ENCODE measurements around the gene LRRC1. TPM values are rescaled to one million over a fixed set of nuclear protein-coding genes. Genes with fewer than 3 reads are reported as not detected.

LRRC1 gene
- total and polyA plus RNA-seq, 2 donors (not counting 1 experiment from before 2014, with no cell fraction given), result 3.4 to 8.9 TPM

- Mint-ChIP-seq H3K27ac (no peak overlapping the region), H3K4me1 (no peaks in the 10 kb centered on the region), H3K4me3 (no peak overlapping the region), H3K27me3 (no peaks in the 10 kb centered on the region), H3K9me3 (ENCODE audit: insufficient read depth) (no peaks in the 10 kb centered on the region)
- ChIA-PET POLR2A (no interaction called here), CTCF (no interaction called here)
- Histone ChIP-seq H4K20me1 (ENCODE audit: control insufficient read depth, insufficient read depth, low read length, poor library complexity, severe bottlenecking) (no peaks in the 10 kb centered on the region), H3K9ac (ENCODE audit: low read length) (no peak overlapping the region), H3K4me3 (ENCODE audit: control extremely low read depth in 1 of 5, extremely low read depth in 1 of 5, insufficient read depth in 1 of 5, low read depth in 2 of 5, low read length in 4 of 5) (no peak overlapping the region), H3K9me3 (ENCODE audit: control extremely low read depth in 1 of 3, control insufficient read depth in 2 of 3, insufficient read depth in 1 of 3, low read length in 2 of 3) (no peaks in the 10 kb centered on the region), H3K27me3 (replicated peaks in 1 of 4; ENCODE audit: control extremely low read depth in 1 of 4, control insufficient read depth in 3 of 4, insufficient read depth in 4 of 4, low read length in 3 of 4) (no peaks in the 10 kb centered on the region), H3K36me3 (replicated peaks in 1 of 2; ENCODE audit: control extremely low read depth in 1 of 2, control insufficient read depth in 1 of 2, extremely low read depth in 1 of 2, insufficient read depth in 2 of 2, low read length in 1 of 2) (peaks cover 3 to 12% of the 10 kb centered on the region in 2 experiments), H3K27ac (ENCODE audit: low read length in 2 of 2) (no peak overlapping the region), H3K4me1 (ENCODE audit: control insufficient read depth in 2 of 2, insufficient read depth in 2 of 2, low read length in 2 of 2) (no peaks in the 10 kb centered on the region), H2AFZ (ENCODE audit: insufficient read depth, low read depth, low read length, poor library complexity, severe bottlenecking) (no peak overlapping the region), H3K4me2 (replicated peaks; ENCODE audit: low read depth, low read length, poor library complexity, severe bottlenecking) (no peak overlapping the region), H3K79me2 (ENCODE audit: control insufficient read depth, insufficient read depth, low read length) (no peaks in the 10 kb centered on the region)
- DNase-seq (no peak), ATAC-seq (ENCODE audit: low read depth) (no peak)
- WGBS (ENCODE audit: insufficient coverage), result no CpG with 5 or more reads among the region's 2 CpGs
- TF ChIP-seq, protein P1, sequence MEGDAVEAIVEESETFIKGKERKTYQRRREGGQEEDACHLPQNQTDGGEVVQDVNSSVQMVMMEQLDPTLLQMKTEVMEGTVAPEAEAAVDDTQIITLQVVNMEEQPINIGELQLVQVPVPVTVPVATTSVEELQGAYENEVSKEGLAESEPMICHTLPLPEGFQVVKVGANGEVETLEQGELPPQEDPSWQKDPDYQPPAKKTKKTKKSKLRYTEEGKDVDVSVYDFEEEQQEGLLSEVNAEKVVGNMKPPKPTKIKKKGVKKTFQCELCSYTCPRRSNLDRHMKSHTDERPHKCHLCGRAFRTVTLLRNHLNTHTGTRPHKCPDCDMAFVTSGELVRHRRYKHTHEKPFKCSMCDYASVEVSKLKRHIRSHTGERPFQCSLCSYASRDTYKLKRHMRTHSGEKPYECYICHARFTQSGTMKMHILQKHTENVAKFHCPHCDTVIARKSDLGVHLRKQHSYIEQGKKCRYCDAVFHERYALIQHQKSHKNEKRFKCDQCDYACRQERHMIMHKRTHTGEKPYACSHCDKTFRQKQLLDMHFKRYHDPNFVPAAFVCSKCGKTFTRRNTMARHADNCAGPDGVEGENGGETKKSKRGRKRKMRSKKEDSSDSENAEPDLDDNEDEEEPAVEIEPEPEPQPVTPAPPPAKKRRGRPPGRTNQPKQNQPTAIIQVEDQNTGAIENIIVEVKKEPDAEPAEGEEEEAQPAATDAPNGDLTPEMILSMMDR (IDR thresholded peaks at IDR 0.05), result no peak
- no peak for TF ChIP-seq EZH2 (IDR thresholded peaks at IDR 0.05; ENCODE audit: borderline replicate concordance, insufficient read depth, low read depth, low read length, poor library complexity, severe bottlenecking)
- intact Hi-C loops (cut with micrococcal nuclease), result no loop called here
These were observed 125.1 kb downstream of the LRRC1 start for GRCh38 chr6:53919881-53920360.

DNA sequence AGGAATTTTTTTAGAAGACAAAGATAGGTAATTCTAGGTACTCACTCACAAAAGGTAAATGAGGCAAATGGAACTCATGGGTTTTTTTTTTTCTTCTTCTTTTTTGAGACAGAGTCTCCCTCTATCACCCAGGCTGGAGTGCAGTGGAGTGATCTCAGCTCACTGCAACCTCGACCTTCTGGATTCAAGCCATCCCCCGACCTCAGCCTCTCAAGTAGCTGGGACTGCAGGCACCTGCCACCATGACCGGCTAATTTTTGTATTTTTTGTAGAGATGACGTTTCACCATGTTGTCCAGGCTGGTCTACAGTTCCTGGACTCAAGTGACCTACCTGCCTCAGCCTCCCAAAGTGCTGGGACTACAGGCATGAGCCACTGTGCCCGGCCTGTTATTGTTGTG, 126.1 kb downstream of the LRRC1 start:
- no peaks in the 10 kb centered on the region for H3K4me1 ChIP-seq (ENCODE audit: control insufficient read depth in 2 of 2, insufficient read depth in 2 of 2, low read length in 2 of 2)
- no peak overlapping the region for H3K9ac ChIP-seq (ENCODE audit: low read length)
- H3K27ac ChIP-seq (ENCODE audit: low read length in 2 of 2), result no peak overlapping the region
- ChIA-PET CTCF (no interaction called here), POLR2A (no interaction called here)
- Mint-ChIP-seq H3K4me3 (no peak overlapping the region), H3K27ac (no peak overlapping the region), H3K27me3 (no peaks in the 10 kb centered on the region), H3K9me3 (ENCODE audit: insufficient read depth) (no peaks in the 10 kb centered on the region), H3K4me1 (no peaks in the 10 kb centered on the region)
- H3K79me2 ChIP-seq (ENCODE audit: control insufficient read depth, insufficient read depth, low read length), result no peaks in the 10 kb centered on the region
- H3K9me3 ChIP-seq (ENCODE audit: control extremely low read depth in 1 of 3, control insufficient read depth in 2 of 3, insufficient read depth in 1 of 3, low read length in 2 of 3), result no peaks in the 10 kb centered on the region
- peaks cover 3 to 5% of the 10 kb centered on the region in 2 experiments for H3K36me3 ChIP-seq (replicated peaks in 1 of 2; ENCODE audit: control extremely low read depth in 1 of 2, control insufficient read depth in 1 of 2, extremely low read depth in 1 of 2, insufficient read depth in 2 of 2, low read length in 1 of 2)
- no peaks in the 10 kb centered on the region for H4K20me1 ChIP-seq (ENCODE audit: control insufficient read depth, insufficient read depth, low read length, poor library complexity, severe bottlenecking)
- H2AFZ ChIP-seq (ENCODE audit: insufficient read depth, low read depth, low read length, poor library complexity, severe bottlenecking), result no peak overlapping the region
- TF ChIP-seq, protein P1 (IDR thresholded peaks at IDR 0.05), result no peak
- TF ChIP-seq EZH2 (IDR thresholded peaks at IDR 0.05; ENCODE audit: borderline replicate concordance, insufficient read depth, low read depth, low read length, poor library complexity, severe bottlenecking), result no peak
- no peak overlapping the region for H3K4me3 ChIP-seq (ENCODE audit: control extremely low read depth in 1 of 5, extremely low read depth in 1 of 5, insufficient read depth in 1 of 5, low read depth in 2 of 5, low read length in 4 of 5)
- H3K27me3 ChIP-seq (replicated peaks in 1 of 4; ENCODE audit: control extremely low read depth in 1 of 4, control insufficient read depth in 3 of 4, insufficient read depth in 4 of 4, low read length in 3 of 4), result no peaks in the 10 kb centered on the region
- 89% methylated on average over 2 of the region's 5 CpGs for WGBS (ENCODE audit: insufficient coverage)
- ATAC-seq (ENCODE audit: low read depth) (no peak), DNase-seq (no peak)
- intact Hi-C loops (cut with micrococcal nuclease), result no loop called here
- no peak overlapping the region for H3K4me2 ChIP-seq (replicated peaks; ENCODE audit: low read depth, low read length, poor library complexity, severe bottlenecking)
